ENCODE data around the gene CNIH2. TPM values are rescaled to one million over a fixed set of nuclear protein-coding genes. Genes with fewer than 3 reads are reported as not detected.

CNIH2 gene
- total and polyA plus RNA-seq, 2 of the 13 experiments (the other 11 are each of a cell fraction or from before 2014, with no cell fraction given): 0.60 to 0.69 TPM

GRCh38 chr11:66238786-66239413 is 39.1 kb upstream of the CNIH2 start:
- no peaks in the 10 kb centered on the region for H3K4me1 ChIP-seq (ENCODE audit: insufficient read depth, low read length)
- POLR2A ChIA-PET: no interaction called here
- 97% methylated on average over 9 of the region's 17 CpGs for WGBS (ENCODE audit: low lambda C conversion rate)
- H3K27me3 ChIP-seq (ENCODE audit: control insufficient read depth in 1 of 2, insufficient read depth in 2 of 2, low read length in 2 of 2): no peaks in the 10 kb centered on the region
- H3K27ac ChIP-seq (ENCODE audit: extremely low read length, insufficient read depth, low read length): no peak overlapping the region
- DNase-seq (ENCODE audit: low spot score) (no peak), ATAC-seq (no peak), FAIRE-seq (no peak)
- no peaks in the 10 kb centered on the region for H3K79me2 ChIP-seq (ENCODE audit: insufficient read depth, low read length)
- peaks cover 4 to 12% of the 10 kb centered on the region in 2 experiments; a peak in 3 of 5 replicates for H3K36me3 ChIP-seq (replicated peaks in 1 of 2; ENCODE audit: control insufficient read depth in 1 of 2, insufficient read depth in 2 of 2, low read length in 2 of 2)
- no peaks in the 10 kb centered on the region for H3K9me3 ChIP-seq (ENCODE audit: low read length)
- intact Hi-C loops (cut with micrococcal nuclease; ENCODE audit: unreplicated experiment) (no loop called here), in situ Hi-C loops (cut with HindIII; ENCODE audit: extremely low pct_ligation_motif_present, low pct_unique_long_range_greater_than_20kb) (no loop called here)
- H3K9ac ChIP-seq (ENCODE audit: insufficient read depth, low read depth, low read length): no peak overlapping the region
- H4K20me1 ChIP-seq (ENCODE audit: insufficient read depth, low read length): no peaks in the 10 kb centered on the region
- no peak overlapping the region for H3K4me2 ChIP-seq (ENCODE audit: low read depth, low read length)
- no peak overlapping the region for H2AFZ ChIP-seq (ENCODE audit: low read length)
- CTCF ChIA-PET (ENCODE audit: low intra/inter-chr PET ratio, low total read pairs): no interaction called here
- H3K4me3 ChIP-seq (replicated peaks in 1 of 3; ENCODE audit: insufficient read depth in 1 of 3, low read depth in 2 of 3, low read length in 3 of 3): no peak overlapping the region
- BruUV-seq (replicated peaks): no TSS peak
- TF ChIP-seq TOE1 (CRISPR knock-in tag; IDR thresholded peaks at IDR 0.05) (no peak), CBFB (CRISPR knock-in tag; IDR thresholded peaks at IDR 0.05) (no peak), DNMT3B (CRISPR knock-in tag; conservative IDR thresholded peaks at IDR 0.05) (no peak), PPARG (CRISPR knock-in tag; conservative IDR thresholded peaks at IDR 0.05) (no peak), ZNF598 (CRISPR knock-in tag; IDR thresholded peaks at IDR 0.05; ENCODE audit: borderline replicate concordance) (no peak), ZSCAN21 (CRISPR knock-in tag; IDR thresholded peaks at IDR 0.05; ENCODE audit: borderline replicate concordance) (no peak), MXD3 (CRISPR knock-in tag; IDR thresholded peaks at IDR 0.05) (no peak), AGO2 (optimal IDR thresholded peaks at IDR 0.05; ENCODE audit: low read depth, low read length) (no peak), SRF (IDR thresholded peaks at IDR 0.05; ENCODE audit: low read depth, low read length) (no peak), CERS6 (CRISPR knock-in tag; IDR thresholded peaks at IDR 0.05) (no peak), ZNF691 (CRISPR knock-in tag; IDR thresholded peaks at IDR 0.05; ENCODE audit: borderline replicate concordance, low read depth) (no peak), ZNF749 (CRISPR knock-in tag; IDR thresholded peaks at IDR 0.05; ENCODE audit: borderline replicate concordance) (no peak), BRCA1 (CRISPR knock-in tag; IDR thresholded peaks at IDR 0.05) (no peak), TCF7 (IDR thresholded peaks at IDR 0.05; ENCODE audit: low read depth) (no peak), CAMTA2 (CRISPR knock-in tag; IDR thresholded peaks at IDR 0.05; ENCODE audit: borderline replicate concordance) (no peak), PHF8 (CRISPR knock-in tag; IDR thresholded peaks at IDR 0.05) (no peak), ZNF317 (CRISPR knock-in tag; IDR thresholded peaks at IDR 0.05) (no peak), ZNF746 (CRISPR knock-in tag; IDR thresholded peaks at IDR 0.05) (no peak), DZIP1 (CRISPR knock-in tag; IDR thresholded peaks at IDR 0.05) (no peak)

Measured in HepG2 (cell line).